NCI-H2227 treated with DMSO at 0.1 percent for 48 hours (cell line): ENCODE data around the gene POU6F1.

Experiments
- DNase-seq: peaks from one replicate; lab custom pipeline; 2025; lab: John Stamatoyannopoulos, UW

The POU6F1 gene

DNA sequence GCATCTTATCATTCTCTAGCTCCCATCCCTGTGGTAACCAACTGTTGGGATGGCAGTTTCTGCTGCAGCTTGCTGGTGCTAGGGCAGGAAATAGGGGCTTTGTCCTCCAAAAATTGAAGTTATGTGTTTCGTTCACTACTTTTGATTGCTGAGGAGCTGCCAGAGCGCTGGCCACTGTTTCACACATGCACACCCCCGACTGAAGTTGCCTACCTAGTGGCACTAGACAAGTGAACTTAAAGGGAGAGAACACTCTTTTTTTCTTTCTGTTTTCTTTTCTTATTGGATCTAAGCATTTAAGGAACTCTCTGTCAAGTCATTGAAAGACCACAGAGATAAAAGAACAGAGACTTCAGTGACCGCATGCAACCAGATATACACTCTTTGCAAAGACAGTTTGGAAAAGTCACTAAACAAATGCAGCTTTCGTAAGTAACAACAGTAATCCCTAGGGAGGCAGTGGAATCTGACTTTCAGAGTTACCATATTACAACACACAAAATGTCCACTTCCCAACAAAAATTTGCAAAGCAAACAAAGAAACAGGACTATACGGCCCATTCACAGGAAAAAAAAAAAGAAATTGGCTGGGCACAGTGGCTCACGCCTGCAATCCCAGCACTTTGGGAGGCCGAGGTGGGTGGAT lies 56.9 kb downstream of the POU6F1 start:
- DNase-seq = no peak

DNA sequence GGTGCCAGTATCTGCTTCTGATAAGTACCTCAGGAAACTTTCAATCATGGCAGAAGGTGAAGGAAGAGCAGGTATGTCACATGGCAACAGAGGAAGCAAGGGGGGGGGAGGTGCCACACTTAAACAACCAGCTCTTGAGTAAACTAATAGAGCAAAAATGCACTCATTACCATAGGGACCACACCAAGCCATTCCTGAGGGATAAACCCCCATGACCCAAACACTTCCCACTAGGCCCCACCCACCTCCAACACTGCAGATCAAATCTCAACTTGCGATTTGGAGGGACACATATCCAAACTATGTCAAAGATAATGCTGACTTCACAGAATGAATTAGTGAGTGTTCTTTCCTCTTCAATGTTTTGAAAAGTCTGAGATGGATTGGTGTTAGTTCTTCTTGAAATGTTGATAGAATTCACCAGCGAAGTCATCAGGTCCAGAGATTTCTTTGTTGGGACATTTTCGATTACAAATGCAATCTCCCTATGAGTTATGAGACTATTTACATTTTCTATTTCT lies 61.6 kb downstream of the POU6F1 start:
- DNase-seq = no peak

DNA sequence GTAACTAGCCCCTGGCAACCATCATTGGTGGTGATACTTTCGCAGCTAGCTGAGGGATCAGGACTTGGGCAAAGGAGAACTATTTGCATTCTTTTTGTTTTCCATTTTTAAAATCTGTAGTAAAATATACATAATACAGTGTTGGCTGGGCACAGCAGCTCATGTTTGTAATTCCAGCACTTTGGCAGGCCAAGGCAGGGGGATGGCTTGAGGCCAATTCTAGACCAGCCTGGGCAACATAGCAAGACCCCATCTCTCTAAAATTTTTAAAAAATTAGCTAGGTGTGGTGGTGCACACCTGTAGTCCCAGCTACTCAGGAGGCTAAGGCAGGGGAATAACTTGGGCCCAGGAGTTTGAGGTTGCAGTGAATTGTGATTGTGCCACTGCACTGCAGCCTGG lies 64.9 kb downstream of the POU6F1 start:
- no peak for DNase-seq

DNA sequence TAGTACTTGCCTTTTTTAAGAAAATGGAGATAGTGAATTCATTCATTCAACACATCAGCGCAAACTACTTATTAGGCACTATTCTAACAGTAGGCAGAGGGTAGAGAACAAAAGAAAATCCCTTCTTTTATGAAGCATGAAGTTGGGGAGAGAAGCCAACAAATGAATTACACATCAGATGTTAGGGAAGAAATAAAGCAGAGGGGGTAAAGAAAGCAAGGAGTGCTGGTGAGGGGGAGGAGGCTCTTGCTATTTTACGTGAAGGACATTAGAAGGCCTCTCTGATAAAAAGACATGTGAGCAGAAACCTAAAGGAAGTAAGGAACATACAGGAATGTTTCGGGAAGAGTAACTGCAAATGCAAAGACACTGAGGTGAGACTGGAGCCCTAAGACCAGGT lies 67.1 kb downstream of the POU6F1 start:
- DNase-seq = no peak

DNA sequence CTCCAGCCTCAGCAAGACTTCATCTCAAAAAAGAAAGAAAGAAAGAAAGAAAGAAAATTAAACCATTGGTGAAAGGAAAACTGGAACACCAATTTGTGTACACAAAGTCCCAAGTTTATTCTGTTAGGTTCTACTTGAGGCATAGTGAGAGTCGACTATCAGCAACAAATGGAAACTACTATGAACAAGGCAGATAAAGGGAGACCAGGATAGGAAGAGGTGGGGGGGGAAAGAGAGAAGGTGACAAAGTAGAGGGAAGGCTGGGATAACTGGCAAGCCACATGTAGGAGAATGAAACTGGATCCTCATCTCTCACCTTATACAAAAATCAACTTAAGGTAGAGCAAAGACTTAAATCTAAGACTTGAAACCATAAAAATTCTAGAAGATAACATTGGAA lies 70.6 kb downstream of the POU6F1 start:
- no peak for DNase-seq

DNA sequence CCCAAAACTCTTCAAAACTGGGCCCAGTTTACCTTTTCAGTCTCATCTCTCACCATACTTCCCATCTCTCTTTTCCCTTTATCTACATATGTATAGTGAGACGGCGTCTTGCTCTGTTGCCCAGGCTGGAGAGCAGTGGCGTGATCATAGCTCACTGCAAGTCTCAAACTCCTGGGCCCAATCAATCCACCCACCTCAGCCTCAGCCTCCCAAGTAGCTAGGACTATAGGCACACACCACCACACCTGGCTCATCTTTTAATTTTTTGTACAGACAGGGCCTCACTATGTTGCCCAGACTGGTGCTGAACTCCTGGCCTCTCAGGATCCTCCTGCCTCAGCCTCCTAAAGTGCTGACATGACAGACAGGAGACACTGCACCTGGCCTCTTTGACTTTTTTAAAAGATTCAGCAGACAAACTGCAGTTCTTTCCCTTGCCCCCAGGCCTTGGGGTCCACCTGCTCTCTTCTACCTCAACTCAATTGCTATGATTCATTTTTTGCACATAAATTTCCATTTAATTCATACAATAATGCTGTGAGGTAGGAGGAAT lies 78.5 kb downstream of the POU6F1 start:
- DNase-seq = no peak
